HG03108 (cell line): Measurements from ENCODE around the gene LMO2.

Experiments
- ATAC-seq: cut with Tn5 transposase; IDR thresholded peaks from one replicate; pipeline ENCODE4 v1.9.1; 2021; ENCODE audit warnings: moderate library complexity; ENCODE audit not compliant: unreplicated experiment

Gene LMO2

DNA sequence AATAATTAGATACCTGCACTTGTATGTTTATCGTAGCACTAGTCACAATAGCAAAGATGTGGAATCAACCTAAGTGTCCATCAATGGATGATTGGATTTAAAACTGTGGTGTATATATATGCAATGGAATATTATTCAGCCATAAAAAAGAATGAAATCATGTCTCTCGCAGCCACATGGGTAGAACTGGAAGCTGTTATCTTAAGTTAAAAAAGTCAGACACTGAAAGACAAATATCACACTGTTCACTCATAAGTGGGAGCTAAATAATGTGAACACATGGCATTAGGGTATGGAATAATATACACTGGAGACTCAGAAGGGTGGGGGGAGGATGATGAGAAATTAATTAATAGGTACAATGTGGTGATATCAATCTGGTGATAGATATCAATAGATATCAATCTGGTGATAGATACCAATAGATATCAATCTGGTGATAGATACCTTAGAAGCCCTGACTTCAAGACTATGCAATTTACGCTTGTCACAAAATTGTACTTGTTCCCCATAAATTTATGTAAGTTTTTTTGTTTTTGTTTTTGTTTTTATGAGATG is 2.0 kb downstream of the LMO2 start:
- no peak for ATAC-seq

GRCh38 chr11:33889296-33889695 is 2.6 kb downstream of the LMO2 start:
- ATAC-seq, result no peak

DNA sequence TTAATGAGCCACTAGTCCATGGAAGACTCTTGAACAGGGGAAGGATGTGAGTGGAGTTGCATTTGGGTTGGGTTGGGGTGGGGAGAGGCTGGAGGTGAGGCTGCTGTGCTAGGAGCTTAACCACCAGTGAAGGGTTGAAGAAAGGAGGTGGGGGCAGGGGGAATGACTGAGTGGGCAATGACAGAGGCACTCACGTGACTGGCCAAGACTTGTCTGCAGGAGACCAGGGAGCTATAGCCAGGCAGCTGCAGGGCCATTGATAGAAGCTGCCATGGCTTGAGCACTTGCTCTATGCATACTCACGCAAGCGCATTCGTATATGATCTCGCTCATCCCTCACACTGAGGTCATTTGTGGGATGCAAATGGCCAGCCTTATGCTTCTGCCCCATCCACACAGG is 4.0 kb downstream of the LMO2 start:
- ATAC-seq, result no peak

- ATAC-seq, result no peak
These were observed 6.4 kb downstream of the LMO2 start for GRCh38 chr11:33885338-33886005.

DNA sequence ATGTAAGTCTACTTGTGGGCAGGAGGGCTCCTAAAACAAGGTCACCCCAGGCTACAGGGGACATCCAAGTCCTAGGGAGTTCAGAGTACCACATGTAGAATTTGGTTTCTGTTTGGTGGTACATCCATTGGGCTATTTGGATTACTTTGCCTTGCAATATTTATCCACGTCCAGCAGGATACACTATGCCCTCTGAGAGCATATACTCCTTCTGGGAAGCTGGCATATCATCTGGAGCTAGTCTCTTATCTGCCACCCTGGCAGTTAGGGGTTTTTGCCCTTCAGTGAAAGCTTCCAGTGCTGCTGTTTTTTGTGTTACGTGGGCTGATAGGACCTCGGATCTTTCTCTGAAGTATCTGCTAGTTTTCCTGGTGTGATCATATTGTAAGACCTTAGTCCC is 7.3 kb downstream of the LMO2 start:
- no peak for ATAC-seq

- no peak for ATAC-seq
These were observed 7.8 kb downstream of the LMO2 start for GRCh38 chr11:33884035-33884434.

DNA sequence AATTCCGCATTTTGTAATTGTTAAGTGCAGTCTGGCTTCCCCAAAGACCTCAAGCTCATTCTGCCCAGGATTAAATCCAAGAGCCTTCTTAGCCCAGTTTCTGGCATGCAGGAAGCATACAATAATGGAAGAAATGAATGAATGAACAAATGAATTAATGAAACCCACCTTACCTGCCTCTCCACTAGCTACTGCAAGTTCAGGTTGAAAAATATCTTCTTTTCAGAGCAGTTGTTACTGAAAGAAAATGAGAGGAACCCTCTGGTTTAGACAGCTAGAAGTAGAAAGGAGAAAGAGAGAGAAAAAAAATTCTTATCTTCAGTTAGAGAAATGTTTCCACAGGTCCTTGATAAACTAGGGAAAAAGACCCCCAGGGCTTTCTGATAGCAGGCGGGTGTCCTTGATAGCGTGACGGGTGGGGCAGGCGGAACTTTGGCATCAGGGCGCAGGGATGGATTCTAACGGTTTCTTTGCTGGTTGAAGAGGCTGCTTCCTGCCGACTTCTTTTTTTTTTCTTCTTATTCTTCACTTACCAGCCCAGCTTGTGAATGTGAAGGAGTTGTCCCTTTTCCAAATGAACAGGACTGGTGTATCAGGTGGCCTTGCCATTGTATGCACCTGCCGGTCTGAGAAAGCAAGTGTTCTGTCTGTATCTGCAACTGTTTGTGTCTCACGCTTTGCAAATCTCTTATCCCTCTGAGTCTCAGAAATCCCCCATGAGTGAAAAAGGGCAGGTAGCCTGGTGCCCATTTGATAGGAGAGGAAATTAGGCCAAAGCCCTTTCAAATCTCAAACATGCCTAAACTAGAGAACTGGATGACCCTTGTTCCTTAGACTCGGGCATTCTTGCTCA is 10.0 kb downstream of the LMO2 start:
- ATAC-seq, result no peak

- ATAC-seq, result no peak
These were observed 10.9 kb downstream of the LMO2 start for GRCh38 chr11:33880979-33881378.

GRCh38 chr11:33879375-33879774 is 12.5 kb downstream of the LMO2 start:
- no peak for ATAC-seq

DNA sequence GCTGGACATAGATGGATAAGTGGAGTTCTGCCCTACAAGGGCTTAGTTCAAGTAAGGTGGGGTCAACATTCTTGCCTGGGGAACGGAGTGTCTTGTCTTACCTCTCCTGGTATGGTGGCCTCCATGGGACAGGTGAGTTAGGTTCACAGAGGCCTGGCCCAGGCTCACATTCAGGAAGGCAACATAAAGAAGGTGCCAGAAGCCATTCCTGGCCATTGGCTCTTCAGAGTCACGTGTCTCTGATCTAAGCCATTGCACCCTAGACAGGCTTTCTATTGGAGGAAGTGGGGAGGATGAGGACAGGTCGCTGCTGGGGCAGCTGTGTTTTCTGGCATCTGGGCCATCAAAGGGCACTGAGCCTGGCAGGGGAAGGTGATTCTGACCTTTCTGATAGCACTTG is 14.8 kb downstream of the LMO2 start:
- no peak for ATAC-seq

GRCh38 chr11:33875621-33876294 is 16.1 kb downstream of the LMO2 start:
- ATAC-seq, result no peak

DNA sequence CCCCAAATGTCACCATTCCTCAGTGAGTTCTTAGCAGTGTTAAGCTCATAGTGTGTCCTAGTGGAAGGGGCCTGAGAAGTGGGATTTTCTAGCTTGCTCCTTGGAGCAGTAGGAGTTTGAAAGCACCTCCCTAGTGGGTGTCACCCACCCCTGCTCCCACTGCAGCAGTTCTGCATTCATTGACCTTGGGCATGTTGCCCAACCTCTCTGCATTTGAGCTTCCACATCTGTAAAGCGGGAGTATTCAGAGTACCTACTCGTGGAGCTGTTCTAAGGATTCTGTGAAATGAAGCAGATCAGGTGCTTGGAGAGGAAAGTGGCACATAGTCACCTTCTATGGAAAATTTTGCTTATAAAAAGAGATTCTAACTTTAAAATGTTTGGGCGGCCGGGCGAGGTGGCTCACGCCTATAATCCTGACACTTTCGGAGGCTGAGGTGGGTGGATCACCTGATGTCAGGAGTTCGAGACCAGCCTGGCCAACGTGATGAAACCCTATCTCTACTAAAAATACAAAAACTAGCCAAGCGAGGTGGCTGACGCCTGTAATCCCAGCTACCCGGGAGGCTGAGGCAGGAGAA is 16.9 kb downstream of the LMO2 start:
- no peak for ATAC-seq

DNA sequence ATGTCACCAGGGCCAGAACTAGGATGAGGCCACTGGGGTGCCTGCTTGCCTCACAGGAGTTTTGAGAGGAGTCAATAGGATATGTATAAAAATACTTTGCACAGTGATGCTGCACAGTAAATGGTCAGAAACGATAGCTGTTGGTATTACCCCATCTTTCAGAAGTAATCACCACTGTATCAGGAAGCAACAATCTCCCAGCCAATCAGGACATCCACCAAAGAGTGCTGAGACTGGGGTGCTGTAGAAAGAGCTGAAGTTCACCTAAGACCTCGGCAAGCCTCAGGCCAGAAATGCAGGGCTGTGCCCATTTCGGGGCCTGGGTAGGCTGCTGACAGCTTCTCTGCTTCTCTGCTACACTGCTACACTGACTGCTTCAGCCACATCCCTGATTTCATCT is 17.4 kb downstream of the LMO2 start:
- ATAC-seq, result no peak

DNA sequence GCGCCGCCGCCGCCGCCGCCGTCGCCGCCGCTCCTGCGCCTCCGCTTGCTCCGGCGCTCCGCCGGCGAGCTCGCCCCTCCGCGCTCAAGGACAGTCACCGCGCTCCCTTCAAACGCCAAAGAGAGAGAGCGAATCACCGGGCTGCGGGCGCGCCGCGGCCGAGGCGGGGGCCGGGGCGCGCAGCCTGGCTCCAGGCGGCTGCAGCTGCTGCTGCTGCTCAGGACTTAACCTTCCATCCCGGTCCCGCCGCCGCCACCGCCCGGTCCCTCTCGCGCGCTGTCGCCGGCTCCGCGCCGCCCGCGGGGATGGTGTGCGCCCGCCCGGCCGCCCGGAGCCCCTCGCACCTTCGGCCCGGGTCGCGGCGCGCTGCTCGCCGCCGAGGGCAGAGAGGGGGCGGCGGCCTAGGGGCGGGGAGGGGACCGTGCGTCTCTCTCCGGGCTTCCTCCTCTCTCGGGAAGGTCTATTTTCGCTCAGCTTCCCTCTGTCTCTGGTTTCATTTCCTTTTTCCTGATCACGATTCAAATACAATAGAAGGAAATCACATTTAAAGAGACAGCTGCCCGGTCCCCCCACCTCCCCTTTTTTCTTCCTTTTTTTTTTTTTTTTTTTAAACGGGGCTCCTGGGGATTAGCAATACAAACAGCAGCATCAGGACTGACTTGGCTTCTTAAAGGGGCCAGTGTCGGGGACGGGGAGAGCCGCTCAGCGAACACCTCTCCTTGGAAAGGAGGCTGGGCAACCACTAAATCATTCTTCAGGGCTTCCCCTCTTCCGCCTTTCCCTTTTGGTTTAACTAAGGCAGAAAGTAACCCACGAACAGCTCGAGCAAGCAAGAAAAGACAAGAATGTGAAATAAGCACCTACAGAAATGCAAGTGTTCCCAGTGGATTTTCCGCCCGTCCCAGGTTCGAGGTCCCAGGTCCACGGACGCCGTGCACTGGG is 22.1 kb downstream of the LMO2 start:
- ATAC-seq, result no peak

- ATAC-seq, result no peak
These were observed 23.0 kb downstream of the LMO2 start for GRCh38 chr11:33868647-33869461.

- ATAC-seq, result no peak
These were observed 23.8 kb downstream of the LMO2 start for GRCh38 chr11:33867996-33868646.

DNA sequence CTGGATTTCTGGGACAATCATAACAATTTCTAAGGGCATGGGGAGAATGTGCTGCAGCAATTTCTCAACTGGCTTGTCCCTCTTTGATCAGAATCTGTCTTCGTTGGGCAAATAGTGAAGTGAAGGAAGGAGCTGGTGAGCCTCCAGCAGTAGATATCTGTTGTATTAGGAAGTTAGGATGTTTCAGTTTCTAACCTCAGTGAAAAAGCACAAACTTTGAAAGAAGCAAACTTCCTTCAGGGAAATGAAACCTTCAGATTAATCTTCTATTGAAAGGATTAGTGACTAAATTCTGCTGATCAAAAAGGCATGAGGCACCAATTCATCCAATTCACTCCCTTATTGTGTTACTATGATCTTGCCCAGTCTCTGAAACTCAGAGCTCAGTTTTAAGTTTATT is 24.3 kb downstream of the LMO2 start:
- ATAC-seq, result no peak

GRCh38 chr11:33866936-33867335 is 24.9 kb downstream of the LMO2 start:
- no peak for ATAC-seq

- no peak for ATAC-seq
These were observed 27.4 kb downstream of the LMO2 start for GRCh38 chr11:33864479-33864878.
